BLaER1 (cell line): ENCODE results near the gene TSC22D2.

ENCODE experiments used
- H3K27ac ChIP-seq: shearing (Covaris generic); formaldehyde crosslinking; 2 replicates; pipeline ENCODE4 v1.8.1; 2022
- H3K27me3 ChIP-seq: shearing (Covaris generic); formaldehyde crosslinking; 2 replicates; pipeline ENCODE4 v1.8.1; 2022
- H3K36me3 ChIP-seq: shearing (Covaris generic); formaldehyde crosslinking; 2 replicates; pipeline ENCODE4 v1.8.1; 2022
- H3K4me1 ChIP-seq: shearing (Covaris generic); formaldehyde crosslinking; 2 replicates; pipeline ENCODE4 v1.8.1; 2022
- H3K4me2 ChIP-seq: shearing (Covaris generic); formaldehyde crosslinking; 2 replicates; pipeline ENCODE4 v1.8.1; 2022
- H3K4me3 ChIP-seq: shearing (Covaris generic); formaldehyde crosslinking; 2 replicates; pipeline ENCODE4 v1.8.1; 2022
- H3K9ac ChIP-seq: shearing (Covaris generic); formaldehyde crosslinking; 2 replicates; pipeline ENCODE4 v1.8.1; 2022
- H3K9me3 ChIP-seq: shearing (Covaris generic); formaldehyde crosslinking; 2 replicates; pipeline ENCODE4 v1.8.1; 2022
- H4K20me1 ChIP-seq: shearing (Covaris generic); formaldehyde crosslinking; 2 replicates; pipeline ENCODE4 v1.8.1; 2022
- Cebpa-rat ChIP-seq: shearing (Covaris generic); IDR thresholded peaks from 2 replicates; pipeline ENCODE4 v1.8.1; 2022

The TSC22D2 gene

GRCh38 chr3:150399060-150399459 is 9.0 kb upstream of the TSC22D2 start:
- no peaks in the 10 kb centered on the region for H3K27me3 ChIP-seq
- H3K27ac ChIP-seq: no peak overlapping the region
- H3K4me2 ChIP-seq: no peak overlapping the region
- no peak overlapping the region for H3K4me3 ChIP-seq
- no peak for TF ChIP-seq Cebpa-rat
- H3K9me3 ChIP-seq: no peaks in the 10 kb centered on the region
- H4K20me1 ChIP-seq: no peaks in the 10 kb centered on the region
- H3K9ac ChIP-seq: no peak overlapping the region
- no peaks in the 10 kb centered on the region for H3K4me1 ChIP-seq
- H3K36me3 ChIP-seq: no peaks in the 10 kb centered on the region

- Histone ChIP-seq H3K4me3 (no peak overlapping the region), H3K4me2 (no peak overlapping the region), H3K27ac (no peak overlapping the region), H3K4me1 (no peaks in the 10 kb centered on the region), H3K36me3 (no peaks in the 10 kb centered on the region), H4K20me1 (no peaks in the 10 kb centered on the region), H3K9me3 (no peaks in the 10 kb centered on the region), H3K9ac (no peak overlapping the region), H3K27me3 (no peaks in the 10 kb centered on the region)
- TF ChIP-seq Cebpa-rat: no peak
Measured at GRCh38 chr3:150401285-150401684, 6.8 kb upstream of the TSC22D2 start.

- Histone ChIP-seq H3K36me3 (no peaks in the 10 kb centered on the region), H3K9me3 (no peaks in the 10 kb centered on the region), H3K27ac (no peak overlapping the region), H4K20me1 (no peaks in the 10 kb centered on the region), H3K4me2 (no peak overlapping the region), H3K4me1 (peaks cover 5% of the 10 kb centered on the region), H3K9ac (no peak overlapping the region), H3K27me3 (no peaks in the 10 kb centered on the region), H3K4me3 (no peak overlapping the region)
- TF ChIP-seq Cebpa-rat: no peak
Measured at GRCh38 chr3:150402217-150402616, 5.9 kb upstream of the TSC22D2 start.

GRCh38 chr3:150404023-150404422 is 4.1 kb upstream of the TSC22D2 start:
- H3K27me3 ChIP-seq: no peaks in the 10 kb centered on the region
- H3K9me3 ChIP-seq: no peaks in the 10 kb centered on the region
- H3K36me3 ChIP-seq: no peaks in the 10 kb centered on the region
- H3K4me3 ChIP-seq: no peak overlapping the region
- H3K4me2 ChIP-seq: no peak overlapping the region
- no peak overlapping the region for H3K27ac ChIP-seq
- peaks cover 10% of the 10 kb centered on the region for H3K4me1 ChIP-seq
- H3K9ac ChIP-seq: no peak overlapping the region
- peaks cover 3% of the 10 kb centered on the region for H4K20me1 ChIP-seq
- no peak for TF ChIP-seq Cebpa-rat

- no peak for TF ChIP-seq Cebpa-rat
- H3K4me2 ChIP-seq: peak overlapping the region; percentile 89
- no peaks in the 10 kb centered on the region for H3K36me3 ChIP-seq
- peaks cover 20% of the 10 kb centered on the region for H3K4me1 ChIP-seq
- peak overlapping the region; percentile 96 for H3K27ac ChIP-seq
- no peaks in the 10 kb centered on the region for H3K27me3 ChIP-seq
- no peaks in the 10 kb centered on the region for H3K9me3 ChIP-seq
- H4K20me1 ChIP-seq: peaks cover 35% of the 10 kb centered on the region
- H3K9ac ChIP-seq: peak overlapping the region; percentile 93
- H3K4me3 ChIP-seq: peak overlapping the region; percentile 82
Measured at GRCh38 chr3:150407051-150407807, 869 bp upstream of the TSC22D2 start.

- H3K4me1 ChIP-seq: peaks cover 26% of the 10 kb centered on the region
- no peak for TF ChIP-seq Cebpa-rat
Measured at GRCh38 chr3:150407808-150408220, 284 bp upstream of the TSC22D2 start.

GRCh38 chr3:150409125-150409511 is 1.0 kb downstream of the TSC22D2 start:
- H3K36me3 ChIP-seq: no peaks in the 10 kb centered on the region

More at GRCh38 chr3:150407808-150408220, 284 bp upstream of the TSC22D2 start:
- Histone ChIP-seq H3K27ac (peak overlapping the region; percentile 96), H3K9me3 (no peaks in the 10 kb centered on the region), H3K4me3 (peak overlapping the region; percentile 82), H3K36me3 (no peaks in the 10 kb centered on the region), H3K4me2 (peak overlapping the region; percentile 89), H3K9ac (peak overlapping the region; percentile 93), H3K27me3 (no peaks in the 10 kb centered on the region), H4K20me1 (peaks cover 41% of the 10 kb centered on the region)

GRCh38 chr3:150409512-150410310 is 1.6 kb downstream of the TSC22D2 start:
- Histone ChIP-seq H3K4me2 (peak overlapping the region; percentile 95), H3K9me3 (no peaks in the 10 kb centered on the region), H3K27me3 (no peaks in the 10 kb centered on the region), H3K9ac (peak overlapping the region; percentile 93), H3K4me3 (peak overlapping the region; percentile 82), H3K27ac (peak overlapping the region; percentile 96), H4K20me1 (peaks cover 60% of the 10 kb centered on the region), H3K4me1 (peaks cover 45% of the 10 kb centered on the region), H3K36me3 (no peaks in the 10 kb centered on the region; the same call in 1 of the 2 replicates)
- no peak for TF ChIP-seq Cebpa-rat

More at GRCh38 chr3:150409125-150409511, 1.0 kb downstream of the TSC22D2 start:
- TF ChIP-seq Cebpa-rat: no peak
- Histone ChIP-seq H3K4me1 (peaks cover 39% of the 10 kb centered on the region), H3K4me2 (peak overlapping the region; percentile 95), H3K9me3 (no peaks in the 10 kb centered on the region), H3K27me3 (no peaks in the 10 kb centered on the region), H4K20me1 (peaks cover 54% of the 10 kb centered on the region), H3K27ac (peak overlapping the region; percentile 96), H3K9ac (peak overlapping the region; percentile 93), H3K4me3 (peak overlapping the region; percentile 82)

- Histone ChIP-seq H3K9me3 (no peaks in the 10 kb centered on the region), H3K27ac (peak overlapping the region; percentile 96), H3K9ac (peak overlapping the region; percentile 93), H3K4me2 (peak overlapping the region; percentile 95), H3K27me3 (no peaks in the 10 kb centered on the region), H3K36me3 (peaks cover 3% of the 10 kb centered on the region), H3K4me1 (peaks cover 50% of the 10 kb centered on the region), H3K4me3 (peak overlapping the region; percentile 82), H4K20me1 (peaks cover 68% of the 10 kb centered on the region)
- no peak for TF ChIP-seq Cebpa-rat
Measured at GRCh38 chr3:150410311-150411105, 2.4 kb downstream of the TSC22D2 start.
